HepG2 (cell line): ENCODE data around the gene SPATS2. TPM values are rescaled to one million over a fixed set of nuclear protein-coding genes. Genes with fewer than 3 reads are reported as not detected.

ENCODE experiments used
- ATAC-seq: fragments of 200-7000 bp; cut with Tn5 transposase; 3 replicates; pipeline ENCODE4 v1.9.1; 2020; ENCODE audit warnings: mild to moderate bottlenecking, moderate library complexity
- BruUV-seq: library from RNA; stranded (reverse); fragments of 400-500 nt; replicated peaks from 2 replicates; lab custom pipeline; 2021; lab: Mats Ljungman, UMichigan
- CTCF ChIA-PET: fragments of 300-600 bp; formaldehyde crosslinking; extraction: SDS; loops from one replicate; lab custom pipeline; 2021; ENCODE audit warnings: low total read pairs, inconsistent platforms, low intra/inter-chr PET ratio; lab: Yijun Ruan, JAX
- POLR2A ChIA-PET: fragments of 350-600 bp; sonication (Branson Sonifier 250); formaldehyde crosslinking; loops from one replicate; lab custom pipeline; 2020; ENCODE audit warnings: antibody characterized with exemption, inconsistent platforms; lab: Yijun Ruan, JAX
- DNase-seq: peaks from one replicate; pipeline ENCODE4 v3.0.0-alpha.2; 2015; ENCODE audit warnings: low spot score
- FAIRE-seq: peaks from 3 replicates; lab custom pipeline; 2011; peaks lifted over from hg19 to GRCh38; lab: Jason Lieb, UNC
- H2AFZ ChIP-seq: one replicate; pipeline ENCODE4 v1.6.1; 2011; ENCODE audit warnings: low read length, inconsistent platforms
- H3K27ac ChIP-seq: fragments of 300-600 bp; 3 replicates; pipeline ENCODE4 v1.8.0; 2011; ENCODE audit warnings: mixed run types, mild to moderate bottlenecking, mixed read lengths, low read length, inconsistent platforms; ENCODE audit not compliant: insufficient read depth; ENCODE audit errors: extremely low read length
- H3K27me3 ChIP-seq, 2 experiments: fragments of 200-600 bp in 1 of 2; 2 replicates in 1 of 2; 3 replicates in 1 of 2; pipeline versions ENCODE4 v1.6.0 to v1.8.0; 2011; ENCODE audit warnings: low read length in 2 of 2, mild to moderate bottlenecking in 2 of 2, moderate library complexity in 2 of 2, inconsistent platforms in 1 of 2; ENCODE audit not compliant: insufficient read depth in 2 of 2, control insufficient read depth in 1 of 2
- H3K36me3 ChIP-seq, 2 experiments: fragments of 200-600 bp in 1 of 2; replicated peaks in 1 of 2; 2 replicates in 1 of 2; 3 replicates in 1 of 2; pipeline versions ENCODE4 v1.5.1 to v1.8.0; 2011; ENCODE audit warnings: low read length in 2 of 2, inconsistent platforms in 1 of 2; ENCODE audit not compliant: insufficient read depth in 2 of 2, control insufficient read depth in 1 of 2
- H3K4me1 ChIP-seq: 2 replicates; pipeline ENCODE4 v1.5.1; 2012; ENCODE audit warnings: low read length, inconsistent platforms; ENCODE audit not compliant: insufficient read depth
- H3K4me2 ChIP-seq: 2 replicates; pipeline ENCODE4 v1.6.0; 2011; ENCODE audit warnings: low read depth, low read length, inconsistent platforms
- H3K4me3 ChIP-seq, 3 experiments: fragments of 200-600 bp in 1 of 3; sonication (generic), shearing (Covaris generic) in 1 of 3; replicated peaks in 1 of 3; 2 replicates each; pipeline ENCODE4 v1.5.1; 2011 to 2016; ENCODE audit warnings: low read length in 3 of 3, inconsistent platforms in 2 of 3, low read depth in 2 of 3, mild to moderate bottlenecking in 2 of 3, control low read depth in 1 of 3, mixed read lengths in 1 of 3; ENCODE audit not compliant: insufficient read depth in 1 of 3
- H3K79me2 ChIP-seq: one replicate; pipeline ENCODE4 v1.6.1; 2011; ENCODE audit warnings: low read length, inconsistent platforms; ENCODE audit not compliant: insufficient read depth
- H3K9ac ChIP-seq: 2 replicates; pipeline ENCODE4 v1.6.0; 2011; ENCODE audit warnings: mild to moderate bottlenecking, low read depth, low read length, inconsistent platforms; ENCODE audit not compliant: insufficient read depth
- H3K9me3 ChIP-seq: 2 replicates; pipeline ENCODE4 v1.5.1; 2012; ENCODE audit warnings: mild to moderate bottlenecking, low read length
- H4K20me1 ChIP-seq: 2 replicates; pipeline ENCODE4 v1.6.0; 2011; ENCODE audit warnings: inconsistent platforms, mild to moderate bottlenecking, low read length, moderate library complexity; ENCODE audit not compliant: insufficient read depth
- CEBPZ ChIP-seq: IDR thresholded peaks from 2 replicates; pipeline ENCODE4 v1.6.1; 2012; ENCODE audit warnings: low read length, improper control_type of control experiment
- EHMT2 ChIP-seq: fragments of 200-600 bp; sonication (generic); IDR thresholded peaks from 2 replicates; pipeline ENCODE4 v1.7.0; 2017; ENCODE audit warnings: antibody characterized with exemption, low read depth, low read length, borderline replicate concordance
- EZH2 ChIP-seq: conservative IDR thresholded peaks from 2 replicates; pipeline ENCODE4 v1.6.1; 2012; ENCODE audit warnings: mild to moderate bottlenecking, low read depth, low read length, moderate library complexity
- NFE2 ChIP-seq: sonication (generic); formaldehyde crosslinking; IDR thresholded peaks from 2 replicates; pipeline ENCODE4 v1.4.0; 2020; ENCODE audit warnings: missing genetic modification reagents
- NPAS2 ChIP-seq: sonication (generic); formaldehyde crosslinking; IDR thresholded peaks from 2 replicates; pipeline ENCODE4 v1.8.0; 2022; ENCODE audit warnings: mild to moderate bottlenecking, missing genetic modification reagents, borderline replicate concordance
- ZNF496 ChIP-seq: sonication (generic); formaldehyde crosslinking; IDR thresholded peaks from 2 replicates; pipeline ENCODE4 v1.8.1; 2023; ENCODE audit warnings: mild to moderate bottlenecking, moderate library complexity, missing genetic modification reagents; ENCODE audit not compliant: insufficient replicate concordance
- WGBS: methylation state at CpG from one replicate; pipeline ENCODE4 v1.1.6; 2017; ENCODE audit warnings: low lambda C conversion rate; 5-methylcytosine and 5-hydroxymethylcytosine counted together
- in situ Hi-C: cut with HindIII; loops from 2 replicates; pipeline ENCODE4 v1.10.0; 2017; ENCODE audit warnings: low pct_unique_long_range_greater_than_20kb; ENCODE audit not compliant: extremely low pct_ligation_motif_present
- intact Hi-C: fragments of 100-400 bp; cut with micrococcal nuclease; formaldehyde crosslinking; loops from one replicate; pipeline ENCODE4 v1.10.0; 2022; ENCODE audit not compliant: unreplicated experiment
- polyA plus RNA-seq, 8 experiments: library from polyadenylated mRNA; depleted of rRNA in 3 of 8; stranded (reverse) in 7 of 8; unstranded in 1 of 8; fragments of >200 nt; fragmentation: Illumina TruSeq in 4 of 8; extraction: Trizol in 4 of 8; gene quantifications; 2 replicates each; pipeline versions ENCODE4 v1.2.1 to v1.2.3, GENCODE V29; 2011 to 2016; ENCODE audit warnings: low read depth in 4 of 8, missing spikeins in 1 of 8, mixed read lengths in 1 of 8; ENCODE audit not compliant: insufficient read depth in 1 of 8
- total RNA-seq, 5 experiments: library from RNA; depleted of rRNA; stranded (reverse); fragments of >200 nt; fragmentation: Illumina TruSeq; extraction: Trizol; gene quantifications; 2 replicates each; pipeline ENCODE4 v1.2.3, GENCODE V29; 2016; ENCODE audit warnings: low read depth in 1 of 5

Gene SPATS2
- total and polyA plus RNA-seq, 2 of the 13 experiments (the other 11 are each of a cell fraction or from before 2014, with no cell fraction given) = 19.3 to 28.1 TPM

- Histone ChIP-seq H4K20me1 (no peaks in the 10 kb centered on the region), H3K36me3 (no peaks in the 10 kb centered on the region), H3K27me3 (peaks cover 11 to 55% of the 10 kb centered on the region in 2 experiments), H3K79me2 (no peaks in the 10 kb centered on the region), H2AFZ (no peak overlapping the region), H3K9me3 (no peaks in the 10 kb centered on the region), H3K9ac (no peak overlapping the region), H3K27ac (no peak overlapping the region)
- WGBS = 28% methylated on average over 10 of the region's 47 CpGs
- no peak for DNase-seq
- no TSS peak for BruUV-seq
- ChIA-PET POLR2A (no interaction called here), CTCF (no interaction called here)
- TF ChIP-seq EHMT2 (no peak), CEBPZ (no peak), ZNF496 (CRISPR knock-in tag) (no peak), NFE2 (CRISPR knock-in tag) (no peak), EZH2 (peak; percentile 71; the same call in 1 of the 2 replicates), NPAS2 (CRISPR knock-in tag) (no peak)
- TF ChIP-seq, all 625 proteins: peak for 1
- ATAC-seq (no peak), FAIRE-seq (no peak)
- Histone ChIP-seq H3K4me2 (peak overlapping the region; percentile 27; the same call in 1 of the 2 replicates), H3K4me3 (peak overlapping the region in 1 of 3 experiments; percentile 77; a peak in 1 of 6 replicates), H3K4me1 (peaks cover 75% of the 10 kb centered on the region)
- in situ Hi-C loops (no loop called here), intact Hi-C loops (no loop called here)
Measured at GRCh38 chr12:49539406-49540228, 172.4 kb downstream of the SPATS2 start.
